BLaER1 treated with 17β-estradiol and CSF1 and Interleukin-3, amounts not matched to agents 10 nM and 100 nM (cell line): ENCODE measurements around the gene GUCA1A.
"Not testable (repeated sequence)": the region's sequence is repeated elsewhere in the genome, so short reads cannot be mapped to it uniquely, and the experiment has no call there.

ENCODE experiments used
- H3K27ac ChIP-seq, 11 experiments: shearing (Covaris generic); formaldehyde crosslinking; 2 replicates each; pipeline ENCODE4 v1.8.1; 2022
- H3K27me3 ChIP-seq, 11 experiments: shearing (Covaris generic); formaldehyde crosslinking; 2 replicates each; pipeline ENCODE4 v1.8.1; 2022
- H3K36me3 ChIP-seq, 11 experiments: shearing (Covaris generic); formaldehyde crosslinking; 2 replicates each; pipeline ENCODE4 v1.8.1; 2022
- H3K4me1 ChIP-seq, 10 experiments: shearing (Covaris generic); formaldehyde crosslinking; 2 replicates each; pipeline ENCODE4 v1.8.1; 2022
- H3K4me2 ChIP-seq, 11 experiments: shearing (Covaris generic); formaldehyde crosslinking; 2 replicates each; pipeline ENCODE4 v1.8.1; 2022
- H3K4me3 ChIP-seq, 10 experiments: shearing (Covaris generic); formaldehyde crosslinking; 2 replicates each; pipeline ENCODE4 v1.8.1; 2022
- H3K9ac ChIP-seq, 11 experiments: shearing (Covaris generic); formaldehyde crosslinking; 2 replicates each; pipeline ENCODE4 v1.8.1; 2022
- H3K9me3 ChIP-seq, 11 experiments: shearing (Covaris generic); formaldehyde crosslinking; replicated peaks in 1 of 11; 2 replicates each; pipeline ENCODE4 v1.8.1; 2022
- H4K20me1 ChIP-seq, 11 experiments: shearing (Covaris generic); formaldehyde crosslinking; 2 replicates each; pipeline ENCODE4 v1.8.1; 2022
- Cebpa-rat ChIP-seq, 11 experiments: shearing (Covaris generic); IDR thresholded peaks; 2 replicates each; pipeline ENCODE4 v1.8.1; 2022

GUCA1A gene

DNA sequence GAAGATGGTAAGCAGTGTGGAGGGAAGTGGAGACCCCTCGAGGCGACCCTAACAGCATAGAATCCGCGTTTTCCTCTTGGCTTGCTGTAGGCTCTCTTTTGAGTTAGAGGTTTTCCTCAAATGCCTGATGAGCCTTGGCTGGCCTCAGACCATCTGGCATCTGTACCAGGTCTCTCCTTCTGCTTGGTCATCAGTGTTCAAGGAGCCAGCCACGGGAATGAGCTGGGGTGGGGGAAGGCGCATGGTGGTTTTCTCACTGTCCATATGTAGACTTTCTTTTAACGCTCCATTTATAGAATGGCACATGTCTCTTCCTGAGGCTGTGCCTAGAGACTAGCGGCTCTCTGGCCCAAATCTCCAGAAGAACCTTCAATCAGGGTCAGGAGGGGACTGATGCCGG, 8.1 kb upstream of the GUCA1A start:
- H4K20me1 ChIP-seq, result no peaks in the 10 kb centered on the region
- H3K4me3 ChIP-seq, result no peak overlapping the region
- no peak overlapping the region for H3K9ac ChIP-seq
- H3K27me3 ChIP-seq, result no peaks in the 10 kb centered on the region; a peak in 1 of 22 replicates
- no peak overlapping the region for H3K27ac ChIP-seq
- H3K36me3 ChIP-seq, result no peaks in the 10 kb centered on the region
- no peaks in the 10 kb centered on the region for H3K9me3 ChIP-seq
- peak overlapping the region in 8 of 11 experiments; percentile 18 to 77 (median 52); a peak in 16 of 22 replicates for H3K4me2 ChIP-seq
- TF ChIP-seq Cebpa-rat (IDR thresholded peaks at IDR 0.05), result no peak
- peaks cover 14 to 59% (median 39%) of the 10 kb centered on the region in 10 experiments for H3K4me1 ChIP-seq

DNA sequence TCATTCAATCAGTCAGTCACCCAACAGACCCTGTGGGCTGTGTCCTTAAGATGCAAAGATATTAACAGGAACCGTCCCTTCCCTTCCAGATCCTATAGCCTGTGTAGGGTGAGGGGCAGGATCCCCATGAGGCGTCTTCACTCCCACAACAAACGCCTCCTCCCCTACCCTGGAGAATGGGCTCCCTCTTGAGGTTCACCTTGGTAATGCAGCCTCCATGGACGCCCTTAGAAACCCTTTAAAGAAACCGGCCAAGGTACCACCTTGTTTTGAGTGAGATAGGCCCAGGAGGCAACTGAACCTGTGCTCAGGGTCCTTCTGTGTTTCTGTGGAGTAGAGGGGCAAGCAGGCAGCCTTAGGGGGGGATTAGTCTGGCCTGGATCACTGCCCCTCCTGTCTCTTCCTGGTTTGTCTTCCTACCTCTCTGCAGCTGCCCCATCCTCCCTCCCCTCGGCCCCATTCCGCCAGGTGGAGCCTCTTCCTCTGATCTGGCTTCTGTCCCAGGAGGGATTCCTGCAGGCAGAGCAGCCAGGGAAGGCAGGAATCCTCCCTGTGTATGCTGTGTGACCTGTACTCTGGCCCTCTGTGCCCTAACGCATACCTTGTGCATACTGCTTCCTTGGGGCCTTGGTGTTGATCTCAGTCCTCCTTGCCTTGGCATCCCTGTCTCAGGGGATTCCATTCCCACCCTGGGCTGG, 6.6 kb upstream of the GUCA1A start:
- H3K4me1 ChIP-seq, result peaks cover 14 to 55% (median 38%) of the 10 kb centered on the region in 10 experiments
- H3K27me3 ChIP-seq, result no peaks in the 10 kb centered on the region; a peak in 1 of 22 replicates
- H3K9ac ChIP-seq, result peak overlapping the region in 3 of 11 experiments; percentile 4 to 38 (median 11); a peak in 1 of 22 replicates
- no peaks in the 10 kb centered on the region for H3K36me3 ChIP-seq
- no peak for TF ChIP-seq Cebpa-rat (IDR thresholded peaks at IDR 0.05)
- H4K20me1 ChIP-seq, result no peaks in the 10 kb centered on the region
- no peaks in the 10 kb centered on the region for H3K9me3 ChIP-seq
- H3K27ac ChIP-seq, result no peak overlapping the region; a peak in 1 of 22 replicates
- peak overlapping the region in 4 of 11 experiments; percentile 13 to 36 (median 16); a peak in 4 of 22 replicates for H3K4me2 ChIP-seq
- no peak overlapping the region for H3K4me3 ChIP-seq

DNA sequence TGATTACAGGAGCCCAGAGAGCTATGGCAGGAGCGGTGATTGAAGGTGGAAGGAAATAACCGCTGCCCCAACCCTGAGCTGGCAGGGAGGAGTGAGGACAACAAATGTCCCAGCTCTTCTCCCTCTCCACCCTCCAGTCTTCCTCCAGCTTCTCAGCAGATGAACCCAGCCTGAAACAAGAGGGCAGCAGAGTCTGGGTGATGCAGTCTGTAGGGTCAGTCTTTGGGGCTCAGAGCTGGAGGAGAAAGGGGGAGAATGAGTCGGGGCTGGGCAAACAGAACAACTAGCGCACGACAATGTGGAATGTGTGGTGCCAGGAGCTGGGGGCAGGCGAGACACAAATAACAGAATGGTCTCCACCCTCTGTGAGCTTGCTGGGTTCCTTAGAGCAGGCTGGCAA, 4.5 kb upstream of the GUCA1A start:
- H3K27ac ChIP-seq, result no peak overlapping the region
- no peaks in the 10 kb centered on the region; a peak in 1 of 22 replicates for H3K27me3 ChIP-seq
- H3K4me1 ChIP-seq, result peaks cover under 1 to 42% (median 20%) of the 10 kb centered on the region in 10 experiments; a peak in 16 of 20 replicates
- H3K9ac ChIP-seq, result no peak overlapping the region
- no peak overlapping the region for H3K4me3 ChIP-seq
- no peaks in the 10 kb centered on the region for H4K20me1 ChIP-seq
- no peaks in the 10 kb centered on the region for H3K36me3 ChIP-seq
- no peak for TF ChIP-seq Cebpa-rat (IDR thresholded peaks at IDR 0.05)
- H3K4me2 ChIP-seq, result no peak overlapping the region
- no peaks in the 10 kb centered on the region for H3K9me3 ChIP-seq

DNA sequence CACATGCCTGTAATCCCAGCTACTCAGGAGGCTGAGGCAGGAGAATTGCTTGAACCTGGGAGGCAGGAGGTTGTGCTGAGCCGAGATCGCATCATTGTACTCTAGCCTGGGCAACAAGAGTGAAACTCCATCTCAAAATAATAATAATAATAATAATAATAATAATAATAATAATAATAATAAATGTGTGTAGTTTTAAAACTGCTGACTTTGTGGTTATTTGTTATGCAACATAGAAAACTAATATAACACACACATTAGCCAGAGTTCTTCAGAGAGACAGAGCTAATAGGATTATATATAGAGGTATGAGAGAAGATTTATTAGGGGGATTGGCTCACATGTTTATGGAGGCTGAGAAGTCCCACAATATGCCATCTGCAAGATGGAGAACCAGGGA, 3.4 kb upstream of the GUCA1A start:
- not testable (repeated sequence) for H4K20me1 ChIP-seq, H3K4me3 ChIP-seq, H3K36me3 ChIP-seq, H3K27me3 ChIP-seq, H3K9me3 ChIP-seq, H3K27ac ChIP-seq, H3K9ac ChIP-seq, H3K4me2 ChIP-seq
- H3K4me1 ChIP-seq, result peaks cover 0 to 31% (median 10%) of the 10 kb centered on the region in 10 experiments; a peak in 14 of 20 replicates

DNA sequence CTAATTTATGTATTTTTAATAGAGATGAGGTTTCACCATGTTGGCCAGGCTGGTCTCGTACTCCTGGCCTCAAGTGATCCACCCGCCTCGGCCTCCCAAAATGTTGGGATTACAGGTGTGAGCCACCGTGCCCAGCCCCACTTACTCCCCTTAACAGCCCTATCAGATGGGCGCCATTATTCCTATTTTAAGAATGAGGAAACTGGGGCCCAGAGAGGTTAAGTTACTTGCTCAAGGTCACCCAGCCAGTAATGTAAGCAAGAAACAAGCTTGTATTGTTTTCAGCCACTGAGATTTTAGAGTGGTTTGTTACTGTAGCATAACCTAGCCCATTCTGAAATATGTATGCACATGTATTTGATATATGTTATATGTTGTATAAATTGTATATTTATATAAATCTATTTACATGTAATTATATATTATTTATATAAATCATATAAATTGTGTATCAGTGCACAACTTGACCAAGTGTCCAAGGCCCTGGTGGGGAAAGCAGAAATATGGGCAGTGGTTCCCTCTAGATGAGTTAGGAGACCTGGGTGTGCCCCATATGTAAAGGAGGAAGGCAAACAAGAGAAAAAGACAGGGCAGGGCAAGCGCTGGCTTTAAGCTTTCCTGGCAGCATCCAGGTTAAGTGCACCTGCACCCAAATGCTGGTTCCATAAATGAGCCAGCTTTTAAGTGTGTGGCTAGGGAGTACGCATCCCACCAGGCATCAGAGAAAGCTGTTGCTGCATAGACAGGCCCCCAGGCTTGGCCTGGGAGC, 1.2 kb upstream of the GUCA1A start:
- Histone ChIP-seq H3K27me3 (no peaks in the 10 kb centered on the region; a peak in 1 of 22 replicates), H3K4me1 (peaks cover 0 to 13% (median under 1%) of the 10 kb centered on the region in 10 experiments; a peak in 8 of 20 replicates), H4K20me1 (no peaks in the 10 kb centered on the region), H3K4me3 (no peak overlapping the region), H3K36me3 (no peaks in the 10 kb centered on the region), H3K9me3 (no peaks in the 10 kb centered on the region), H3K27ac (no peak overlapping the region), H3K9ac (no peak overlapping the region), H3K4me2 (no peak overlapping the region)
- TF ChIP-seq Cebpa-rat (IDR thresholded peaks at IDR 0.05), result no peak

DNA sequence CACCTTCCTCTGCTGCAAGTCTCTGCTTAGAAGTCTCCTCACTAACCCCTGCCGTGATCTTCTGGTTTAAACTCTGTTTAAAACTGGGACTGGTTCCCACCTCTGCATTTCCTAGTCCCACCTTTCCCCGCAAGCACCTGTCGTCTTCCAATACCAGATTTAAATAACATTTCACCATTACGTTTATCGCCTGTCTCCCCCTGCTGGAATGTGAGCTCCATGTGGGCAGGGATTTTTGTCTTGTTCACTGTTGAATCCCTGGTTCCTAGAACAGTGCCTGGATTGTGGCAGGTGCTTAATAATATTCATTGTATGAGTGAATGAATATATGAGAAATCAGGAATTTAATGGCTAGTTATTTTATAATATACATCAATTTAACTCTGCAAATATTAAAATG, 2.7 kb downstream of the GUCA1A start:
- TF ChIP-seq Cebpa-rat (IDR thresholded peaks at IDR 0.05), result no peak
- Histone ChIP-seq H3K27ac (no peak overlapping the region), H3K4me3 (no peak overlapping the region), H3K9ac (no peak overlapping the region), H3K36me3 (no peaks in the 10 kb centered on the region), H3K4me2 (no peak overlapping the region), H3K27me3 (no peaks in the 10 kb centered on the region), H3K9me3 (no peaks in the 10 kb centered on the region), H4K20me1 (no peaks in the 10 kb centered on the region), H3K4me1 (peaks cover 0 to 16% (median 4%) of the 10 kb centered on the region in 10 experiments; a peak in 8 of 20 replicates)

DNA sequence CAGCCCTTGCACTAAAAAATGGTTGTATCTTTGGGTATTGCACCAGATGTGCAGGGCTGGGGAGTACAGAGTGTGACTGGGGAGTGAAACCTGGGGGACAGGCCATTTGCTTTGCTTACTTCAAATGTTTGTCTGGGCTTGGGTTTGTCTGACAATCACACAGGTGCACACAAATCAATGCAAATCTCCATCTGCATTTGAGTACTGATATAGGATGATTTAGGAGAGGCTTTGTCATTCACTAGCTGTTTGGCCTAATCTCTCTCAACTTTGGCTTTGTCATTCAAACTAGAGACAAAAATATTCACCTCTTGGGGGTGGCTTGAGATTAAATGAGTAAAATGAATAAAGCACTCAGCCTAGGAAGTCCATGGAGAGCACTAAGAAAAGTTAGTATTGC, 3.8 kb downstream of the GUCA1A start:
- Histone ChIP-seq H3K27me3 (no peaks in the 10 kb centered on the region), H4K20me1 (no peaks in the 10 kb centered on the region), H3K36me3 (no peaks in the 10 kb centered on the region), H3K4me3 (no peak overlapping the region), H3K4me2 (no peak overlapping the region), H3K27ac (no peak overlapping the region), H3K4me1 (peaks cover 0 to 16% (median 4%) of the 10 kb centered on the region in 10 experiments; a peak in 8 of 20 replicates), H3K9me3 (no peaks in the 10 kb centered on the region), H3K9ac (no peak overlapping the region)
- no peak for TF ChIP-seq Cebpa-rat (IDR thresholded peaks at IDR 0.05)

DNA sequence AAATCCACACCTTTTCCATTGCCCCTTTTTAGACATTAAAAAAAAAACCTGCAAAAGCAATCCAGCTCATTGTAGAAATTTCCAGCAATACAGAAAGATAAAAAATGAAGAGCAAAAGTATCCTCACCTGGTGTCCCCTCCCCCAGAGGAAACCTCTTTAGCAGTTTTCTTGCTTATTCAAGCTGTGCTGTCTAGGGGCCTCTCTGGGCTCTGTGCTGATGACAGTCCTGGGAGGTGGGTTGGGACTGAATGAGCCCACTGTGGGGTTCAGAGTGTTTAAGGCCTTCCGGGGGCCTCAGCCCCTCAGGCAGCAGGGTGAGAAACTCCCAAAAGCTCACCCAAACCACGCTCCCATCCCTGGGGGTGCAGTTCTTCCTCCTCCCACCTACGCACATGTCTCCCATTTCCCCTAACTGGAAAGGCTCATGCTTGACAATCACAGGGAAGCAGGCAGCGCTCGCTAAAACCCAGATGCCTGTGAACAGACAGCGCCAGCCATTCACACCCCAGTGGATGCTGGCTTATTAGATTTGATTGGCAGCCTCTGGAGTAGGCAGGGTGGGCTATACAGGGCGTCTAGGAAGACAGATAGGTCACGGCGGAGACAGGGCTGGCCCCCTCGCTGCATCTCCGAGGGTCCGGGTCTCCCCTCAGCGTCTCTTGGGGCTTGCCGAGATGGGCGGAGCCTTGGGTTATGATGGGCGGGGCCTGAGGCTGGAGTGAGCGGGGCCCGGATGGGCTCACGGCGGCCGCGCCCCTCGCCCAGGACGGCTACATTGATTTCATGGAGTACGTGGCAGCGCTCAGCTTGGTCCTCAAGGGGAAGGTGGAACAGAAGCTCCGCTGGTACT, 4.6 kb downstream of the GUCA1A start:
- no peaks in the 10 kb centered on the region for H4K20me1 ChIP-seq
- TF ChIP-seq Cebpa-rat (IDR thresholded peaks at IDR 0.05), result no peak
- H3K9ac ChIP-seq, result no peak overlapping the region
- no peak overlapping the region for H3K4me3 ChIP-seq
- H3K36me3 ChIP-seq, result no peaks in the 10 kb centered on the region
- H3K27me3 ChIP-seq, result no peaks in the 10 kb centered on the region
- H3K4me1 ChIP-seq, result peaks cover 0 to 16% (median 4%) of the 10 kb centered on the region in 10 experiments; a peak in 8 of 20 replicates
- H3K9me3 ChIP-seq, result no peaks in the 10 kb centered on the region
- no peak overlapping the region for H3K27ac ChIP-seq
- peak overlapping the region in 4 of 11 experiments; percentile 1 to 31 (median 20); a peak in 7 of 22 replicates for H3K4me2 ChIP-seq
